A549 (cell line): ENCODE data around the gene HAAO. TPM values are rescaled to one million over a fixed set of nuclear protein-coding genes. Genes with fewer than 3 reads are reported as not detected.
"Not testable (repeated sequence)": the region's sequence is repeated elsewhere in the genome, so short reads cannot be mapped to it uniquely, and the experiment has no call there.

Source experiments
- ATAC-seq, 2 experiments: fragments of 200-7000 bp in 1 of 2; fragments of >200 bp in 1 of 2; cut with Nextera tagmentation in 1 of 2; cut with Tn5 transposase in 1 of 2; 3 replicates each; pipeline versions ENCODE4 v1.8.0 to v1.9.1; 2018 to 2020; ENCODE audit warnings: mild to moderate bottlenecking in 1 of 2, moderate library complexity in 1 of 2
- CTCF ChIA-PET: fragments of 300-600 bp; sonication (Branson Sonifier 250); formaldehyde crosslinking; extraction: SDS; loops from one replicate; lab custom pipeline; 2021; ENCODE audit warnings: antibody characterized with exemption, inconsistent platforms; lab: Yijun Ruan, JAX
- POLR2A ChIA-PET: fragments of 350-600 bp; formaldehyde crosslinking; extraction: SDS; loops from one replicate; lab custom pipeline; 2021; ENCODE audit warnings: antibody characterized with exemption, inconsistent platforms; lab: Yijun Ruan, JAX
- DNase-seq, 2 experiments: peaks; one replicate each; pipeline versions ENCODE4 v3.0.0 to v3.0.0-alpha.2; 2011 to 2016; ENCODE audit warnings: low read depth in 1 of 2, low spot score in 1 of 2
- FAIRE-seq: peaks from 2 replicates; lab custom pipeline; 2011; peaks lifted over from hg19 to GRCh38; lab: Jason Lieb, UNC
- H3K27ac ChIP-seq, 2 experiments: fragments of >200 bp; sonication (Bioruptor Twin); formaldehyde crosslinking; 3 replicates each; pipeline ENCODE4 v1.5.1; 2016 to 2017
- H3K4me1 ChIP-seq: fragments of >200 bp; sonication (Bioruptor Twin); formaldehyde crosslinking; 3 replicates; pipeline ENCODE4 v1.6.1; 2016
- H3K4me2 ChIP-seq: fragments of >200 bp; sonication (Bioruptor Twin); formaldehyde crosslinking; 3 replicates; pipeline ENCODE4 v1.6.1; 2016
- H3K4me3 ChIP-seq: fragments of >200 bp; sonication (Bioruptor Twin); formaldehyde crosslinking; 3 replicates; pipeline ENCODE4 v1.5.1; 2016
- H3K9me3 ChIP-seq: fragments of >200 bp; sonication (Bioruptor Twin); formaldehyde crosslinking; 3 replicates; pipeline ENCODE4 v1.6.1; 2016
- ATOH8 ChIP-seq: fragments of 250-450 bp; sonication (Bioruptor Pico); IDR thresholded peaks from 2 replicates; pipeline ENCODE4 v1.5.0; 2020; ENCODE audit warnings: low read depth, mild to moderate bottlenecking, moderate library complexity
- BHLHE40 ChIP-seq: IDR thresholded peaks from 2 replicates; pipeline ENCODE4 v1.6.1; 2012; ENCODE audit warnings: low read depth, low read length, inconsistent platforms
- CBX2 ChIP-seq: fragments of 200-600 bp; sonication (generic); IDR thresholded peaks from 2 replicates; pipeline ENCODE4 v1.6.1; 2016; ENCODE audit warnings: low read depth, mild to moderate bottlenecking, borderline replicate concordance
- CEBPB ChIP-seq, 2 experiments: fragments of >200 bp in 1 of 2; sonication (Bioruptor Twin) in 1 of 2; formaldehyde crosslinking in 1 of 2; IDR thresholded peaks; 2 replicates each; pipeline ENCODE4 v1.6.1; 2012 to 2016
- CHD2 ChIP-seq: fragments of 150-350 bp; IDR thresholded peaks from 2 replicates; pipeline ENCODE4 v1.6.1; 2014; ENCODE audit warnings: low read length; ENCODE audit not compliant: partially characterized antibody
- EHF ChIP-seq: fragments of 250-450 bp; sonication (Bioruptor Pico); IDR thresholded peaks from 2 replicates; pipeline ENCODE4 v1.5.0; 2020; ENCODE audit warnings: mild to moderate bottlenecking
- EHMT2 ChIP-seq: fragments of 200-600 bp; sonication (generic); IDR thresholded peaks from 2 replicates; pipeline ENCODE4 v1.6.1; 2016; ENCODE audit warnings: antibody characterized with exemption, low read depth, mild to moderate bottlenecking, moderate library complexity
- ESRRA ChIP-seq: fragments of 150-350 bp; IDR thresholded peaks from 2 replicates; pipeline ENCODE4 v1.6.1; 2014; ENCODE audit warnings: mild to moderate bottlenecking, low read length, borderline replicate concordance
- FOSB ChIP-seq: fragments of 250-450 bp; sonication (Bioruptor Pico); IDR thresholded peaks from 2 replicates; pipeline ENCODE4 v1.5.0; 2020; ENCODE audit warnings: mild to moderate bottlenecking, moderate library complexity
- FOXS1 ChIP-seq: fragments of 250-450 bp; sonication (Bioruptor Pico); IDR thresholded peaks from 2 replicates; pipeline ENCODE4 v1.5.0; 2020; ENCODE audit warnings: mild to moderate bottlenecking, moderate library complexity
- GATA3 ChIP-seq: IDR thresholded peaks from 2 replicates; pipeline ENCODE4 v1.6.1; 2012; ENCODE audit warnings: borderline replicate concordance
- HDAC2 ChIP-seq: fragments of 200-600 bp; sonication (generic); IDR thresholded peaks from 2 replicates; pipeline ENCODE4 v1.6.1; 2016
- HES2 ChIP-seq: fragments of >200 bp; sonication (Bioruptor Twin); formaldehyde crosslinking; IDR thresholded peaks from 2 replicates; pipeline ENCODE4 v1.6.1; 2016
- HMGXB4 ChIP-seq: fragments of 250-450 bp; sonication (Bioruptor Pico); IDR thresholded peaks from 2 replicates; pipeline ENCODE4 v1.5.0; 2021; ENCODE audit warnings: mild to moderate bottlenecking, moderate library complexity, borderline replicate concordance
- JUNB ChIP-seq: fragments of >200 bp; sonication (Bioruptor Twin); formaldehyde crosslinking; IDR thresholded peaks from 2 replicates; pipeline ENCODE4 v1.6.1; 2016
- MAFK ChIP-seq: fragments of 450-650 bp; IDR thresholded peaks from 2 replicates; pipeline ENCODE4 v1.6.1; 2014; ENCODE audit not compliant: partially characterized antibody
- MAX ChIP-seq: IDR thresholded peaks from 2 replicates; pipeline ENCODE4 v1.6.1; 2012
- MYC ChIP-seq: IDR thresholded peaks from 2 replicates; pipeline ENCODE4 v1.6.1; 2012; ENCODE audit warnings: mild to moderate bottlenecking, inconsistent platforms, low read length, improper control_type of control experiment, borderline replicate concordance
- NR3C1 ChIP-seq: fragments of >200 bp; sonication (Bioruptor Twin); formaldehyde crosslinking; IDR thresholded peaks from 3 replicates; pipeline ENCODE4 v1.6.1; 2017
- PHF8 ChIP-seq: fragments of 200-600 bp; sonication (generic); IDR thresholded peaks from 2 replicates; pipeline ENCODE4 v1.6.1; 2016; ENCODE audit warnings: low read depth, mild to moderate bottlenecking, antibody characterized with exemption, moderate library complexity, borderline replicate concordance
- POLR2AphosphoS2 ChIP-seq: conservative IDR thresholded peaks from 2 replicates; pipeline ENCODE4 v1.6.1; 2012; ENCODE audit warnings: low read length, improper control_type of control experiment, inconsistent platforms
- RFX5 ChIP-seq: fragments of 450-650 bp; IDR thresholded peaks from 2 replicates; pipeline ENCODE4 v1.7.1; 2014; ENCODE audit warnings: antibody characterized with exemption, mild to moderate bottlenecking, moderate library complexity
- RNF2 ChIP-seq: fragments of 200-600 bp; sonication (generic); IDR thresholded peaks from 2 replicates; pipeline ENCODE4 v1.6.1; 2016; ENCODE audit warnings: low read depth, mild to moderate bottlenecking, antibody characterized with exemption, moderate library complexity, borderline replicate concordance
- TFCP2L1 ChIP-seq: fragments of 250-450 bp; sonication (Bioruptor Pico); IDR thresholded peaks from 2 replicates; pipeline ENCODE4 v1.5.0; 2021; ENCODE audit warnings: mild to moderate bottlenecking
- TP53 ChIP-seq: fragments of 250-450 bp; sonication (Bioruptor Pico); IDR thresholded peaks from 2 replicates; pipeline ENCODE4 v1.5.0; 2021; ENCODE audit warnings: mild to moderate bottlenecking, moderate library complexity
- WGBS: methylation state at CpG from one replicate; pipeline ENCODE4 v1.1.6; 2017; ENCODE audit errors: missing lambda C conversion rate; 5-methylcytosine and 5-hydroxymethylcytosine counted together
- polyA plus RNA-seq, 4 experiments: library from polyadenylated mRNA; depleted of rRNA in 3 of 4; stranded (reverse); fragments of >200 nt; fragmentation: RNase III in 1 of 4; extraction: RNeasy Plus Mini Kit Qiagen cat#74134 plus additional on column Dnase treatment in 1 of 4; gene quantifications; 2 replicates in 3 of 4; 3 replicates in 1 of 4; pipeline ENCODE4 v1.2.3, GENCODE V29; 2011 to 2017

Gene HAAO
- polyA plus RNA-seq, 2 of the 4 experiments (the other 2 are of a cell fraction): not detected

GRCh38 chr2:42733852-42734251, 58.5 kb downstream of the HAAO start (continued):
- TF ChIP-seq HMGXB4 (CRISPR knock-in tag) (no peak), CBX2 (no peak), NR3C1 (no peak), MYC (no peak)

- H3K27ac ChIP-seq, POLR2A ChIA-PET, CTCF ChIA-PET, H3K4me1 ChIP-seq, DNase-seq, ATAC-seq, FAIRE-seq, H3K4me3 ChIP-seq, H3K4me2 ChIP-seq: not testable (repeated sequence)
- WGBS: 87% methylated on average over 4 of the region's 4 CpGs
- peaks cover 14% of the 10 kb centered on the region; the same call in 2 of the 3 replicates for H3K9me3 ChIP-seq
Measured at GRCh38 chr2:42731316-42731715, 61.1 kb downstream of the HAAO start.

GRCh38 chr2:42726680-42727079, 65.7 kb downstream of the HAAO start:
- ChIA-PET POLR2A (no interaction called here), CTCF (no interaction called here)
- no peak overlapping the region for H3K27ac ChIP-seq
- FAIRE-seq (no peak), ATAC-seq (no peak), DNase-seq (no peak)
- no peak overlapping the region for H3K4me2 ChIP-seq
- H3K4me3 ChIP-seq: no peak overlapping the region
- WGBS: 57% methylated on average over 2 of the region's 2 CpGs
- H3K4me1 ChIP-seq: no peaks in the 10 kb centered on the region
- TF ChIP-seq GATA3 (no peak), HES2 (no peak), HMGXB4 (CRISPR knock-in tag) (no peak), EHMT2 (no peak), PHF8 (no peak), EHF (CRISPR knock-in tag) (no peak), ESRRA (no peak), CHD2 (no peak)
- peaks cover 14% of the 10 kb centered on the region; the same call in 2 of the 3 replicates for H3K9me3 ChIP-seq

- no peak for DNase-seq
- TF ChIP-seq JUNB: no peak
- no peak for TF ChIP-seq FOXS1 (CRISPR knock-in tag)
- no peak for TF ChIP-seq TFCP2L1 (CRISPR knock-in tag)
- no peak for TF ChIP-seq MAX
- no peak for TF ChIP-seq POLR2AphosphoS2
- TF ChIP-seq ESRRA: no peak
- no peak for TF ChIP-seq HDAC2
- no peak for TF ChIP-seq TP53
- no peak for TF ChIP-seq BHLHE40
- no peak for TF ChIP-seq RFX5
- no peak for TF ChIP-seq RNF2
- TF ChIP-seq MAFK: no peak
- no peak for TF ChIP-seq EHMT2
- no peak for TF ChIP-seq GATA3
- TF ChIP-seq FOSB (CRISPR knock-in tag): no peak
- no peak for TF ChIP-seq ATOH8 (CRISPR knock-in tag)
- TF ChIP-seq CEBPB (IDR thresholded peaks at IDR 0.05): no peak
- 80% methylated on average over 4 of the region's 4 CpGs for WGBS
- CTCF ChIA-PET: no interaction called here
- FAIRE-seq: no peak
- H3K27ac ChIP-seq: no peak overlapping the region
- POLR2A ChIA-PET: no interaction called here
- H3K4me1 ChIP-seq: no peaks in the 10 kb centered on the region
- H3K4me2 ChIP-seq: no peak overlapping the region
- no peak overlapping the region for H3K4me3 ChIP-seq
- peak; percentile 30 to 35; a peak in 3 of 6 replicates for ATAC-seq
- peaks cover 14% of the 10 kb centered on the region; the same call in 2 of the 3 replicates for H3K9me3 ChIP-seq
Measured at GRCh38 chr2:42725657-42726056, 66.7 kb downstream of the HAAO start.
